Measurements from ENCODE around the gene KIF12. TPM values are rescaled to one million over a fixed set of nuclear protein-coding genes. Genes with fewer than 3 reads are reported as not detected.
A peak's percentile ranks its signal among the peaks of the same experiment; 100 is the strongest.
"Not testable (repeated sequence)": the region's sequence is repeated elsewhere in the genome, so short reads cannot be mapped to it uniquely, and the experiment has no call there.

Gene KIF12
- total RNA-seq, 1 experiment from 2014 or later: 6.3 TPM

DNA sequence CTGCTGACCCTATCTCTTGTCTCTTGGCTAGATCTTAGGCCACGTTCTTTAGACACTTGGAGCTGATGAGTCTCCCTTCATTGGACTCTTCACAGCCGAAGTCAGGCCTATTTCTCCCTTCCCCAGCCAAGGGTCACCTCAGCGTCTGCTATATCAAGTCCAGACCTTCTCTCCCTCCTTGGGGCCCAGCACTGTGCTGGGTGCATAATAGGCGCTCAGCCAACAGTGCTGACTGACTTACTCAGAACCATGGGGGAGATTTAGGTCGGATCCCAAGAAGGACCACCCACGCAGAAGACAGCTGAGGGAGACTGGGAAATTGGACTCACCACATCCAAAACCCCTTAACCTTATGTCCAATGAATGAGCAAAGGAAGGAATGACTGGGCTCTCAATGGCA, 15.4 kb downstream of the KIF12 start:
- DNase-seq: no peak
- no peak overlapping the region for H3K4me2 ChIP-seq (ENCODE audit: low read length)
- H2AFZ ChIP-seq (ENCODE audit: low read length): no peak overlapping the region
- no peak overlapping the region for H3K9ac ChIP-seq (ENCODE audit: low read length)
- H3K4me3 ChIP-seq (ENCODE audit: low read length): no peak overlapping the region
- peaks cover 11% of the 10 kb centered on the region for H3K4me1 ChIP-seq (ENCODE audit: insufficient read depth, low read length)
- no peaks in the 10 kb centered on the region for H4K20me1 ChIP-seq (ENCODE audit: low read length)
- no peaks in the 10 kb centered on the region for H3F3A ChIP-seq (ENCODE audit: low read length, unreplicated experiment)
- intact Hi-C loops (cut with micrococcal nuclease): loop anchor here (2.0 kb wide), 1 partner anchor 25 kb away; no protein-coding TSS in a partner anchor
- ATAC-seq: no peak
- H3K27ac ChIP-seq (ENCODE audit: low read length): no peak overlapping the region
- no peaks in the 10 kb centered on the region for H3K9me2 ChIP-seq (replicated peaks; ENCODE audit: low read length)
- H3K36me3 ChIP-seq (ENCODE audit: low read depth, low read length): no peaks in the 10 kb centered on the region
- CTCF ChIA-PET: no interaction called here
- POLR2A ChIA-PET (ENCODE audit: unreplicated experiment): no interaction called here
- no peaks in the 10 kb centered on the region for H3K27me3 ChIP-seq (ENCODE audit: low read length)
- no TSS peak for BruUV-seq (replicated peaks)
- no peaks in the 10 kb centered on the region for H3K79me2 ChIP-seq (ENCODE audit: low read length)
- no peak for TF ChIP-seq EZH2phosphoT487 (IDR thresholded peaks at IDR 0.05; ENCODE audit: borderline replicate concordance, low read length)
- no peak for TF ChIP-seq EZH2 (IDR thresholded peaks at IDR 0.05; ENCODE audit: low read length, unreplicated experiment)
- TF ChIP-seq, protein P1, sequence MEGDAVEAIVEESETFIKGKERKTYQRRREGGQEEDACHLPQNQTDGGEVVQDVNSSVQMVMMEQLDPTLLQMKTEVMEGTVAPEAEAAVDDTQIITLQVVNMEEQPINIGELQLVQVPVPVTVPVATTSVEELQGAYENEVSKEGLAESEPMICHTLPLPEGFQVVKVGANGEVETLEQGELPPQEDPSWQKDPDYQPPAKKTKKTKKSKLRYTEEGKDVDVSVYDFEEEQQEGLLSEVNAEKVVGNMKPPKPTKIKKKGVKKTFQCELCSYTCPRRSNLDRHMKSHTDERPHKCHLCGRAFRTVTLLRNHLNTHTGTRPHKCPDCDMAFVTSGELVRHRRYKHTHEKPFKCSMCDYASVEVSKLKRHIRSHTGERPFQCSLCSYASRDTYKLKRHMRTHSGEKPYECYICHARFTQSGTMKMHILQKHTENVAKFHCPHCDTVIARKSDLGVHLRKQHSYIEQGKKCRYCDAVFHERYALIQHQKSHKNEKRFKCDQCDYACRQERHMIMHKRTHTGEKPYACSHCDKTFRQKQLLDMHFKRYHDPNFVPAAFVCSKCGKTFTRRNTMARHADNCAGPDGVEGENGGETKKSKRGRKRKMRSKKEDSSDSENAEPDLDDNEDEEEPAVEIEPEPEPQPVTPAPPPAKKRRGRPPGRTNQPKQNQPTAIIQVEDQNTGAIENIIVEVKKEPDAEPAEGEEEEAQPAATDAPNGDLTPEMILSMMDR (conservative IDR thresholded peaks at IDR 0.05; ENCODE audit: low read depth, low read length): no peak
- no peaks in the 10 kb centered on the region for H3K9me3 ChIP-seq (ENCODE audit: low read length)

DNA sequence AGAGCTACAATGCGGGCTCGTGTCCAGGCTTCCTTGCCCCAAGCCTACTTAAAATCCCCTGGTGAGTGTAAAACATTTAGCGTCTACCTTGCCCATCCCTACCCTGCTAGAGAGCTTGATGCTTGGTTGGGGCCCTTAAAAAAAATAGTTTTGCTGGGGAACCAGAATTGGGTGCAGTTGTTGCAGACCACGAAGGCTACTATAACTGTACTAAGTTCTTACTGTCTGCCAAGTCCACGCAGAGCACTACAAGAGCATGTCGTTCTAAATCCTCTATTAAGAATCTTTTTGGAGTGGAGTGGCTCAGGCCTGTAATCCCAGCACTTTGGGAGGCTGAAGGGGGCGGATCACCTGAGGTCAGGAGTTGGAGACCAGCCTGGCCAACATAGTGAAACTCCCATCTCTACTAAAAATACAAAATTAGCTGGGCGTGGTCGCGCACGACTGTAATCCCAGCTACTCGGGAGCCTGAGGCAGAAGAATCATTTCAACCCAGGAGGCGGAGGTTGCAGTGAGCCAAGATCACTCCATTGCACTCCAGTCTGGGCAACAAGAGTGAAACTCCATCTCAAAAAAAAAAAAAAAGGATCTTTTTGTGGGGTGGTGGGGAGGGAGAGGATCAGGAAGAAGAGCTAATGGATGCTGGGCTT, 16.2 kb downstream of the KIF12 start:
- intact Hi-C loops (cut with micrococcal nuclease): loop anchor here (1.0 to 2.0 kb wide), 2 partner anchors 26 to 72 kb away; partner anchors contain the start of gene COL27A1
- POLR2A ChIA-PET (ENCODE audit: unreplicated experiment); H3K9ac ChIP-seq (ENCODE audit: low read length); H3K27me3 ChIP-seq (ENCODE audit: low read length); H2AFZ ChIP-seq (ENCODE audit: low read length); H3K36me3 ChIP-seq (ENCODE audit: low read depth, low read length); H3K4me2 ChIP-seq (ENCODE audit: low read length); H3K79me2 ChIP-seq (ENCODE audit: low read length); DNase-seq; H4K20me1 ChIP-seq (ENCODE audit: low read length); H3K9me3 ChIP-seq (ENCODE audit: low read length); BruUV-seq (replicated peaks); ATAC-seq; H3K27ac ChIP-seq (ENCODE audit: low read length); H3K9me2 ChIP-seq (replicated peaks; ENCODE audit: low read length); H3K4me3 ChIP-seq (ENCODE audit: low read length); H3F3A ChIP-seq (ENCODE audit: low read length, unreplicated experiment): not testable (repeated sequence)
- H3K4me1 ChIP-seq (ENCODE audit: insufficient read depth, low read length): peaks cover 11% of the 10 kb centered on the region
- CTCF ChIA-PET: interaction anchor here (0.5 to 0.7 kb wide), 3 partner anchors 81 to 208 kb away, joined by 3 to 6 read pairs (median 5); no protein-coding TSS in a partner anchor

DNA sequence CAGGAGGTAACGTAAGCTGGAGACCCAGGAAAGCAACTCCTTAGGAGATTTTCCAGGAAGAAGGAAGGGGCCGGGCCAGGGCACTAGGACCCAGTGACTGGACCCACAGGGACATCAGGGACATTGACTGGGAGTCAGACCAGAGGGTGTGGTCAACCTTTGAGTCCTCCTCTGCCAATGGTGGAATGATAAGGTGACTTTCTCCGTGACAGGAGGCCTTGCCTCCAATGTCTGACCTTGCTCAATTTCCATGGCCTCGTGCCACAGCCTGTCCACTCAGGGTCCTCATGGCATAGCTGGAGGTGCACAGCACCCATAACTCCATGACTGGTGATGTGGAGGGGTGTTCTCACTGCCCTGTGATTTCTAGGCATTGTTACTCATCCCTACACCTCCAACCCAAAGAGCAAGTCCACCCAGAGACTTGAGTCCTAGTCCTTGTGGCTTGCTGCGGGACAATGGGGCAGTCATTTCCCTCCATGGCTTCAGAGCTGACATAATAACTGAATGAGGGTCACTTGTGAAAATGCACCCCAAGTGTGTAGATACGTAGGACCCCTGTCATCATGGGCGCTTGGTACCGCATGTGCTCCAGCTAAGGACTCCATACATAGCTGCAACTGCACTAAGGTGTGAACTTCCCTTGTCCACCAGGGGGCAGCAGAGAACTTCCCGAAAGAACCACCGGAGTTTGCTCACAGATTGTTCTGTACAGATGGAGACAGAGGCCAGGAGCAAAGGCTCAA, 16.9 kb downstream of the KIF12 start:
- Histone ChIP-seq H3K9me3 (ENCODE audit: low read length) (no peaks in the 10 kb centered on the region), H3K79me2 (ENCODE audit: low read length) (no peaks in the 10 kb centered on the region), H3K36me3 (ENCODE audit: low read depth, low read length) (no peaks in the 10 kb centered on the region), H2AFZ (ENCODE audit: low read length) (no peak overlapping the region), H3K4me2 (ENCODE audit: low read length) (no peak overlapping the region), H4K20me1 (ENCODE audit: low read length) (no peaks in the 10 kb centered on the region), H3K27me3 (ENCODE audit: low read length) (no peaks in the 10 kb centered on the region), H3K4me3 (ENCODE audit: low read length) (no peak overlapping the region), H3K27ac (ENCODE audit: low read length) (no peak overlapping the region), H3K9ac (ENCODE audit: low read length) (no peak overlapping the region), H3K9me2 (replicated peaks; ENCODE audit: low read length) (no peaks in the 10 kb centered on the region), H3K4me1 (ENCODE audit: insufficient read depth, low read length) (peaks cover 11% of the 10 kb centered on the region), H3F3A (ENCODE audit: low read length, unreplicated experiment) (no peaks in the 10 kb centered on the region)
- POLR2A ChIA-PET (ENCODE audit: unreplicated experiment): no interaction called here
- intact Hi-C loops (cut with micrococcal nuclease): loop anchor here (1.0 to 2.0 kb wide), 2 partner anchors 27 to 73 kb away; partner anchors contain the start of gene COL27A1
- DNase-seq (peak; percentile 88), ATAC-seq (peak; percentile 90)
- TF ChIP-seq, protein P1 (conservative IDR thresholded peaks at IDR 0.05; ENCODE audit: low read depth, low read length): peak; percentile 82
- TF ChIP-seq EZH2 (IDR thresholded peaks at IDR 0.05; ENCODE audit: low read length, unreplicated experiment): no peak
- no peak for TF ChIP-seq EZH2phosphoT487 (IDR thresholded peaks at IDR 0.05; ENCODE audit: borderline replicate concordance, low read length)
- BruUV-seq (replicated peaks): no TSS peak
- CTCF ChIA-PET: interaction anchor here (0.5 to 0.7 kb wide), 3 partner anchors 81 to 209 kb away, joined by 3 to 6 read pairs (median 5); no protein-coding TSS in a partner anchor

All from PC-3 (cell line).